Stomach (tissue), 4 donors: ENCODE measurements around the gene SNORC.

Experiments used
- CTCF ChIP-seq, 7 experiments: fragments of 450-650 bp in 4 of 7; fragments of 200-600 bp in 3 of 7; sonication (generic) in 3 of 7; IDR thresholded peaks; one replicate each; pipeline ENCODE4 v1.5.1; 2016 to 2019; ENCODE audit warnings: antibody characterized with exemption in 7 of 7, control low read depth in 2 of 7, mild to moderate bottlenecking in 1 of 7
- POLR2A ChIP-seq, 4 donors: fragments of 450-650 bp; IDR thresholded peaks; one replicate each; pipeline ENCODE4 v1.6.1; 2016; ENCODE audit warnings: antibody characterized with exemption in 4 of 4, control low read depth in 2 of 4, mild to moderate bottlenecking in 1 of 4, moderate library complexity in 1 of 4

DNA sequence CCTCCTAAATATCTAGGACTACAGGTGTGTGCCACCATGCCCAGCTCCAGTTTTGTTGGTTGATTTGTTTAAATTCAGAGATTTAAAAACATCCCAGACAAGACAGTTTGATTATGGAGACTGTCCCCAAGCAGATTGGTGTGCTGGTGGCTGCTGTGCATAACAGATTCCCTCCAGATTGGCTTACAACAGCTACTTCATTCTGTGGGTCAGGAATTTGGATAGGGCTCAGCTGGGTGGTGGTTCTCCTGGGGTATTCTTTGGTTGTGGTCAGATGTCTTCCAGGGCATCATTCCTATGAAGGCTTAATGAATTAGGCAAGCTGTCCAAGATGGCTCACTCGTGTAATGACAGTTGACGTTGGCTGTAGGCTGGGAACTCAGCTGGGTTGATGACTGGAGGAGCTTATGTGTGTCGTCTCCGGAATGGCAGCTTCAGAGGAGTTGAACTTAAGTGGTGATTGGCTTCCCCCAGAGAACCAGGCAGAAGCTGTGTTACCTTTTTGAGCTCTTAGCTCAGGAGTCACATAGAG, 10.6 kb upstream of the SNORC start:
- no peak for TF ChIP-seq CTCF (IDR thresholded peaks at IDR 0.05)
- no peak for TF ChIP-seq POLR2A (IDR thresholded peaks at IDR 0.05)
